GM21576 (cell line): ENCODE results near the gene ZFHX3.

ENCODE experiments used
- ATAC-seq: cut with Tn5 transposase; IDR thresholded peaks from one replicate; pipeline ENCODE4 v1.9.1; 2021; ENCODE audit warnings: mild to moderate bottlenecking, moderate library complexity; ENCODE audit not compliant: unreplicated experiment

ZFHX3 gene

GRCh38 chr16:72958522-72959076 lies 89.3 kb downstream of the ZFHX3 start:
- ATAC-seq, result no peak

- ATAC-seq, result no peak
Observed at GRCh38 chr16:72957303-72958277, 90.3 kb downstream of the ZFHX3 start.

- ATAC-seq, result no peak
Observed at GRCh38 chr16:72956124-72957064, 91.5 kb downstream of the ZFHX3 start.

- ATAC-seq, result no peak
Observed at GRCh38 chr16:72952811-72953271, 95.1 kb downstream of the ZFHX3 start.

- ATAC-seq, result no peak
Observed at GRCh38 chr16:72952404-72952803, 95.5 kb downstream of the ZFHX3 start.

GRCh38 chr16:72951916-72952315 lies 96.0 kb downstream of the ZFHX3 start:
- no peak for ATAC-seq

- ATAC-seq, result no peak
Observed at GRCh38 chr16:72950669-72951068, 97.3 kb downstream of the ZFHX3 start.

DNA sequence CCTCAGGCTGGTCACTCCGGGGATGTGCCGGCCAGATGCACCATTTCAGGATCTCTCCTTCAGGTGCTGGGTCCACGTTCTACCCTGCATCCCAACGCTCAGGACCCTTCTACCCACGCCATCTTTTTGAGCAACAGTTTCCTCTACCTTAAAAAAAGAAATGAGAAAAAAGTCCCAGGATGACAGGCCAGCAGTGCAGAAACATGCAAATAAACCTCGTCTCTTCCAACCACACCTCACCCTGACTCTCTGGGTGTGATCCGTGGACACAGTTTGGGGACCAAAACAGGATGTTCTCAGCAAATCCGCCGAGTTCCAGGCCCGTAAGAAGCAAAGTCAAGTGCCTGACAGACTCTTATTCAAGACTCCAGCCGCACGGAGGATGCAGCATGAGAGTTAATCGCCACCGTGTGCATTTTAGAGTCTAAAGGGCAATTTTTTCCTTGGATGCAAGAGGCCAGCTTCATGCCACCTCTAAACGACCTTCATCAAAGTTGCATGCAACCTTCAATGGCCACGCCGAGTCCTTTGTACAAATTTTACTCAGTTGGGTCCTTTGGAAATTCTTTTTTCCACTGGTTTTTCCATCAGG lies 99.6 kb downstream of the ZFHX3 start:
- ATAC-seq, result no peak

DNA sequence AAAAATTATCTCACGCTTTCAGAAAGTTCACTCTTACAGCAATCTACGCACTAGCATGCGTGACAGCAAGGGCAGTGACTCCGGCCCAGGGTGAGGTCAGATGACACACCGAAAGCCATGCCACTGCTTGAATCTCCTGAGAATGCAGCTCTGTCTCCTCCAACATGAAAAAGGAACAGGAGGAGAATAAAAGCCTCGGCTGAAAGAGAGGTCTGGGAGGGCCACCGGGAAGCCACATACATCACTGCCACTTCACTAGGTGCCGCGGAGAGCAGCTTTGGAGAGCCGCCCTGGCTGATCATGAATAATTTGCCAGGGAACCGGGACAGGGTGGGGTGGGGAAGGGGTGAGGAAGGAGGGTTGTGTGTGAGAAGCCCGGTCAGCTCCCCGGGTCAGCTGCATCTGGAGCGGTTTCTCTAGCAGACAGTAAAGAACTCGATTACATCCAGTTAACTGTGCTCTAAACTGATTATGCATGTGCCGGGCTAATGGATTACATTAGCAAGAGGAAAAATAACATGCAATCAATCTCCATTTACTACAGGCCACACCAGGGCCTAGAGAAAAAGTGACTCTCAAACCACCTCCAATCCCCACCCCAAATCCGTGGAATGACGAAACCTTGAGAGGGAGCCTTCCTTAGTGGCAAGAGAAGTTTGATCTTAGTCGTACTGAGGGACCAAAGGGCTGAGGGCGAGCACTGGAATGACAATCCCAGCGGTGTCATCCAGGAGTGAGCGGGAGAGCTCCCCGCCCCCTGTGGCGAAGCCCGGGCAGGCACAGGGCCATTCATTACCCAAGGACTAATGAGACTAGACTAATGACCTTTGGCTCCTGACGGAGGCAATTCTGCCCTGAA lies 100.3 kb downstream of the ZFHX3 start:
- no peak for ATAC-seq

DNA sequence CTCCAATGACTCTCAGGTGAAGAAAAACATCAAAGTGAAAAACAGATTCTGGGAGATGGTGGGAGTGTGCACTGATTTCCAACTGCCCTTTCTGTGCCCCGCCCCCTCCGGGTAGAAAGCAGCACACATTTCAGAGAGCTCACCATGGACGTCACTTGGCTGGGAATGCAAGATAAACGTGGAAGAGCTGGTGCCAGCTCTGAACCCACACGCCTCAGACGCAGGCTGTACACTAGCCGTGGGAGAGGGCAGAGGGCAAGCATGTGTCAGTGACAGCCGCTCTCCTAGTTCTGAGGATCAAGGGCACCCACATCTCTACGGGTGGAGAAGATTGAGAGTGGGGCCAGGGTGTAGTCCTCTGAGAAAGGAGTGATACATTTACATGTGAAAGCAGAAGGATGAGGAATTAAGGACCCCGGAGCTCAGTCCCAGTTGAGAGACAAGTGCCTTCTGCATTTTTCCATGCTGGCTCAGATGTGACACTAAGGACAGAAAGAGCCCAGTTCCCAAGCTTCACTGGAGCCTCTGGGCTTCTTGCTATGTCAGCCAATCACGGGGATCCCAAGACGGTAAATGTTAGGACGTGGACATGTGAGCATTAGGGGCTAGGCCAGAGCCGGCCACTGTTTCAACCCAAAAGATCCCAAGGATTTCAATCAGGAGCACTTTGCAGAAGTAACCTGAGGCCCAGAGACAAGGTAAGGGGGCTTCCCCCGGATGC lies 101.3 kb downstream of the ZFHX3 start:
- ATAC-seq, result no peak

DNA sequence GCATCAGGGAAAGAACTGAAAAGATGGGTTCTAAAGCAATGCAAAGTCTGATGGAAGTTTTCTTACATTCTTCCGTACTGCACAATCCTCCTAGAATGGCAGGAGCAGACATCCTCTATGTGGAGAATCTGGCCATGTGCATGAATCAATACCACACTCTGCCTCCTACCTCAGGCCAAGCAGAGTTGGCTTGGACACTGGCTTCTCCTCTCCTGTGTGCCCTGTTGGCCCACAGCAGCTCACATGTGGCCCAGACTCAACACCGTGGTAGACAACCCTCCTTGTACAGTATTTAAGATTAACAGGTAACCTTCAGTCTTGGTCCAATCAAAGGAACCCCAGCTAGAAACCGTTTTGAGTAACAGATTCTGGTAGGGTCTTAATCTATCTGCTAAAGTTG lies 101.9 kb downstream of the ZFHX3 start:
- ATAC-seq, result no peak

GRCh38 chr16:72945611-72946010 lies 102.3 kb downstream of the ZFHX3 start:
- ATAC-seq, result no peak

GRCh38 chr16:72944757-72945485 lies 103.0 kb downstream of the ZFHX3 start:
- ATAC-seq, result no peak

DNA sequence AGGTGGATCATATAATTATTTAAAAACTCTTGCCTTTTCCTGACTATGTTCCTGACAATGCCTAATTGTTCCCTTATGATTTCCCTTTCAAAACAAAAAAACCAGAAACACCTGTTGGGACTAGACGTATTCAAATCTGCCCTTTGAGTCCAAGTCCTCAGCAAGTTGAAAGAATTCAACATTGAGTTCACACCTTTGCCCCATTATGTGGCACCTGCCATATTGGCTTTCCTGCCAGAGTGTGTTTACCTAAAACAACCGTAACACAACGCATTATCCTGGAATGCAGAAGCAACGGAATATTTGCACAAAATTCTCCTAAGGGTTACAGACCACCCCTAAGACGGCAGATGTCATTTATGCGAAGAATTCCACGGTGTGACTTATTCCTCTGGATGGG lies 105.9 kb downstream of the ZFHX3 start:
- ATAC-seq, result no peak

- no peak for ATAC-seq
Observed at GRCh38 chr16:72940886-72941285, 107.0 kb downstream of the ZFHX3 start.

DNA sequence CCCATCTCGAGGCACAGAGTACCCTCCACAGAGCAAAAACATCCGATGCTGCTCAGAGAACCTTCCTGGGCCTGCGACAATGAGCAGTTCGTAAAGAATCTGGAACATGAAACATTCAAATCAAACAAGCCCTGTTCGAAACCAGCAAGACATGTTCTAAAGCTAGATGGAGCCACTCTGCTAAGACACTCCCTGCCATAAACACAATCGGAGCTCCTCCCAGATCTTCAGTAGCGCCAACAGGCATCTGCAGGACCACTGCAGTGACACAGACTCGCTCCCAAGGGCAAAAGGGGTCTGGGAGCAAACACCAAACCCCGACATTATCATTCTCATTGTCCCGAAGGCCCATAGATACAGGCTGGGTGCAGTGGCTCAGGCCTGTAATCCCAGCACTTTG lies 108.7 kb downstream of the ZFHX3 start:
- no peak for ATAC-seq

DNA sequence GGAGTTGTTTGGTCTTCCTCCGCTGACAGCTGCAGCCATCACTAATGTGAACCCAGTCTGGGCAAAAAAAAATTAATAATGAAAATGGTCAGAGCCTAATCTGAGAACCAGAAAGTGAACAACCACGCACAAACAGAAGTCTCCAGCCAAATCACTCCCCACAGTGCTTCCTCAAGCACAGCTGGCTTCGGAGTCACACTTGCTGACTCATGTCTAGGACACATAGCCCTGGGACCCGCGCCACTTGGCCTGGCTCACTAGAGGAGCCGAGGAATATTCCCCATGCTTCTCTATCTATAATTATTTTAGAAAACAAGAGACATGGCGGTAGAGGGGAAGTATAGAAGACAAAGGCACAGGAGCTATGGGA lies 109.1 kb downstream of the ZFHX3 start:
- ATAC-seq, result no peak

DNA sequence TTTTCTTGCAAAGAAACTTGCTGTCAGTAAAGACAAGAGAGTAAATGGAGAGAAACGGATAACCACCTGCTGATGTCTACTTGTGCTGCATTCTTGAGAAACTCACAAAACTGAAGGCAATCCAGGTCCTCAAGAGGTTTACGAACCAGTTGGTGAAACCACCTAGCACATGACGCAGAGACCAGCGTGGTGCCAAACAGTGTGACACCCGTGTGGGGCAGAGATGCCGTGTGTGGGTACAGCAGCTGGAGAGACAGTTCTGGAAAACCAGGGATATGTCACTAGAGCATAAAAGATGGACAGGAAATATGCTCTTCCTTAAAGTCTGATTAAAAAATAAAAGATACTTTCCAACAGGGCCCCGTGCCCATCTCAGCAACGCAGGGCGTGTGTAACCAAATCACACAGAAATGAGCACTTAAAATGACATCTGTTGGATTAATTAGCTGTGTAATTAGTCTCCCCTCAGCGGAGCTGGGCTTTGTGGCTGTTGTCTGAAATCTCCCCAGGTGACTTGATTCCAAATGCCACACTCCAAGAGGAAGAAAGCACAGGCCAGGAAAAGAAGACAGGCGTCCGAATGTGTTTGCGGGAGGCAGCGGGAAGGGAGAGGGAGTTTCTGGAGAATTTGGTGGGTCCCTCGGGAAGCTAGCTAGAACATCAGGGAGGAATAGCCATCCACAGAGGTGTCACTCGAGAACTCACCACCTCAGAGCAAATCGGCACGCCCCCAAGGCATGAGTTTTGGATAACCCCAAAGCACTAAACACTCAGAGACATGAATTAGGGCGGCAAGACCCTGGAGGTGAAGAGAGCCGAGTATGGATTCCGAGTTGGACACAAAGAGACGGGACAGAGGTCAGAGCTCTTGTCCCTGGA lies 109.8 kb downstream of the ZFHX3 start:
- ATAC-seq, result no peak
